Natural killer cell (primary cell): ENCODE data around the gene AMIGO2. TPM values are rescaled to one million over a fixed set of nuclear protein-coding genes. Genes with fewer than 3 reads are reported as not detected.

Source experiments
- ATAC-seq, 3 donors: fragments of 150-1000 bp in 2 of 3; fragments of 200-7000 bp in 1 of 3; cut with Tn5 transposase; 1 replicate in 1 of 3; 2 replicates in 2 of 3; pipeline ENCODE4 v1.10.0; 2021; ENCODE audit warnings: mild to moderate bottlenecking in 2 of 3, moderate library complexity in 2 of 3
- DNase-seq, 2 donors: peaks; one replicate each; pipeline versions ENCODE4 v3.0.0 to v3.0.0-alpha.2; 2013 to 2021; ENCODE audit warnings: mixed read lengths in 1 of 2
- H3K27ac ChIP-seq: one replicate; pipeline ENCODE4 v1.5.1; 2013; ENCODE audit warnings: mild to moderate bottlenecking, low read length
- H3K27me3 ChIP-seq: one replicate; pipeline ENCODE4 v1.6.1; 2013; ENCODE audit warnings: low read length; ENCODE audit not compliant: control insufficient read depth, insufficient read depth
- H3K36me3 ChIP-seq: one replicate; pipeline ENCODE4 v1.6.1; 2013; ENCODE audit warnings: low read length; ENCODE audit not compliant: control insufficient read depth, insufficient read depth
- H3K4me1 ChIP-seq: one replicate; pipeline ENCODE4 v1.6.1; 2013; ENCODE audit warnings: low read length; ENCODE audit not compliant: control insufficient read depth, insufficient read depth
- H3K4me3 ChIP-seq: one replicate; pipeline ENCODE4 v1.5.1; 2013; ENCODE audit warnings: low read length
- H3K9me3 ChIP-seq: one replicate; pipeline ENCODE4 v1.6.1; 2013; ENCODE audit warnings: low read length; ENCODE audit not compliant: control insufficient read depth, insufficient read depth
- H3K27ac Mint-ChIP-seq, 2 donors: one replicate each; pipeline ENCODE4 v1.8.0; 2022; ENCODE audit warnings: mild to moderate bottlenecking in 2 of 2, mixed read lengths in 2 of 2, moderate library complexity in 1 of 2
- H3K27me3 Mint-ChIP-seq, 2 donors: one replicate each; pipeline ENCODE4 v1.8.0; 2022; ENCODE audit warnings: low read depth in 2 of 2, mixed read lengths in 2 of 2
- H3K36me3 Mint-ChIP-seq: one replicate; pipeline ENCODE4 v1.8.0; 2022; ENCODE audit warnings: mixed read lengths
- H3K4me1 Mint-ChIP-seq, 2 donors: one replicate each; pipeline ENCODE4 v1.8.0; 2022; ENCODE audit warnings: mixed read lengths in 2 of 2
- H3K4me3 Mint-ChIP-seq: one replicate; pipeline ENCODE4 v1.8.0; 2022; ENCODE audit warnings: mild to moderate bottlenecking, moderate library complexity, mixed read lengths
- H3K9me3 Mint-ChIP-seq, 2 donors: one replicate each; pipeline ENCODE4 v1.8.0; 2022; ENCODE audit warnings: mixed read lengths in 2 of 2
- WGBS: methylation state at CpG from one replicate; pipeline ENCODE4 v1.1.7; 2013; ENCODE audit warnings: missing lambda C conversion rate; ENCODE audit not compliant: insufficient coverage; 5-methylcytosine and 5-hydroxymethylcytosine counted together
- intact Hi-C: fragments of 100-400 bp; cut with micrococcal nuclease; formaldehyde crosslinking; loops from one replicate; pipeline ENCODE4 v1.14.2; 2022
- total RNA-seq, 4 donors: library from RNA; stranded (reverse); fragments of 120-200 nt in 1 of 4; gene quantifications; one replicate each; pipeline versions ENCODE4 v1.2.3 to v1.2.4, GENCODE V29; 2013 to 2022
- TF ChIP-seq, protein P1 (sequence below): fragments of 200-600 bp; IDR thresholded peaks from one replicate; pipeline ENCODE4 v1.8.0; 2022; ENCODE audit warnings: antibody characterized with exemption

Gene AMIGO2
- total RNA-seq, 3 donors from 2014 or later (not counting 1 experiment from before 2014, with no cell fraction given) = 8.0 to 9.9 (median 8.1) TPM

DNA sequence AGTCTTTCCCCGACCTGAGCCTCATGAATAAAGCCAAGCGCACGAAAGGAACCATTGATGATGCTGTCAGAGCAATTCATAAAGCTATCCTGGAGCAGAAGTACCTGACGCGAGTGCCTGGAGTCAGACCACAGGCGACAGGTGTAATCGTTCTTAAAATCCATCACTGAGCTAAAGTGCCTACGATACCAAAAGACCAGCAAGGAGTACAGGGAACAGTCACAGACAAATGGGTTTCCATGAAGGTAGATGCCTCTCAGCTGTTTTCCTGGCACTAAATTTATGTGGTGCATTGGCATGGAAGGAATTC lies 1.7 kb downstream of the AMIGO2 start:
- no peak overlapping the region for H3K4me3 ChIP-seq
- H3K27ac ChIP-seq = no peak overlapping the region
- peaks cover 39% of the 10 kb centered on the region in 2 donors for H3K4me1 Mint-ChIP-seq
- H3K9me3 Mint-ChIP-seq = no peaks in the 10 kb centered on the region
- H3K36me3 ChIP-seq = no peaks in the 10 kb centered on the region
- TF ChIP-seq, protein P1, sequence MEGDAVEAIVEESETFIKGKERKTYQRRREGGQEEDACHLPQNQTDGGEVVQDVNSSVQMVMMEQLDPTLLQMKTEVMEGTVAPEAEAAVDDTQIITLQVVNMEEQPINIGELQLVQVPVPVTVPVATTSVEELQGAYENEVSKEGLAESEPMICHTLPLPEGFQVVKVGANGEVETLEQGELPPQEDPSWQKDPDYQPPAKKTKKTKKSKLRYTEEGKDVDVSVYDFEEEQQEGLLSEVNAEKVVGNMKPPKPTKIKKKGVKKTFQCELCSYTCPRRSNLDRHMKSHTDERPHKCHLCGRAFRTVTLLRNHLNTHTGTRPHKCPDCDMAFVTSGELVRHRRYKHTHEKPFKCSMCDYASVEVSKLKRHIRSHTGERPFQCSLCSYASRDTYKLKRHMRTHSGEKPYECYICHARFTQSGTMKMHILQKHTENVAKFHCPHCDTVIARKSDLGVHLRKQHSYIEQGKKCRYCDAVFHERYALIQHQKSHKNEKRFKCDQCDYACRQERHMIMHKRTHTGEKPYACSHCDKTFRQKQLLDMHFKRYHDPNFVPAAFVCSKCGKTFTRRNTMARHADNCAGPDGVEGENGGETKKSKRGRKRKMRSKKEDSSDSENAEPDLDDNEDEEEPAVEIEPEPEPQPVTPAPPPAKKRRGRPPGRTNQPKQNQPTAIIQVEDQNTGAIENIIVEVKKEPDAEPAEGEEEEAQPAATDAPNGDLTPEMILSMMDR = no peak
- peaks cover 18% of the 10 kb centered on the region for H3K4me1 ChIP-seq
- peak overlapping the region; percentile 94 for H3K4me3 Mint-ChIP-seq
- no peaks in the 10 kb centered on the region for H3K27me3 ChIP-seq
- intact Hi-C loops = loop anchor here (2.0 kb wide), 1 partner anchor 319 kb away; no protein-coding TSS in a partner anchor
- no peak overlapping the region for H3K27ac Mint-ChIP-seq
- 98% methylated on average over 8 of the region's 8 CpGs for WGBS
- no peaks in the 10 kb centered on the region for H3K9me3 ChIP-seq
- ATAC-seq (no peak), DNase-seq (no peak)
- H3K27me3 Mint-ChIP-seq = no peaks in the 10 kb centered on the region
- H3K36me3 Mint-ChIP-seq = no peaks in the 10 kb centered on the region

DNA sequence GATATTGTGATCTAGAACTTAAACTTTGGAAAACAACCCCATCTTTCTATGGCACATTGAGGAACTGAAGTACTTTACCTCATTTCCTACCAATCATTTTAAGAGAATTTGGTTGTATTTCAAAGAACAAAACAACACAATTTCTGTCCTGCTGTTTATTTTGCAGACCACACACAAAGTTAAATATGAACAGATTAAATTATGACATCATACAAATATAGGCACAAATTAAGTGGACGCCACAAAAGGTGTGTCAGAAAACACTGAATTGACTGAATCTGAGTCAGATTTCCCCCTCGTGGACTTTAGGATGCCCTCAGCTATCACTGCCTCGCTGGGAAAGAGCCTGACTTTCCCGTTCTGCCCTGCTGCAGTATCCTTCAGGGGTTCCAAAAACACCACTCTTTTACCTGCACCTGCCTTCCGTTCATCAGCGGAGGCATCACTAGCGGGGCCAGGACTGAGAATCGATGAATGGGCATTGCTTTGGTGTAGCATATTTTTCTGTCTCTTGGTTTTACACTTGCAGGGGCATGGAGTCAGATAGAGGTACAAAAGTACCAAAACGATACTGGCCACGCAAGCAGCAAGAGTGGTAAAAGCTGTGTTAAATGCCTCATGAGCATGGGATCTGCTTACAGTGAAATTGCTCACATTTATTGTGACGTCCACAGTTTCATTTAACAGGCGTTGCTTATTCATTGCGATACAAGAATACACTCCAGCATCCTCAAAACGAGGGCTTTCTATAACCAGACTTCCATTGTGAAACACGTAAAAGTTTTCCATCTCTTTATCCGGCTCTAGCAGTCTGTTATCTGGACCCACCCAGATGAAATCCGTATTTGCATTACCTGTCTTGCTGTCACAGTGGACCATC lies 2.3 kb downstream of the AMIGO2 start:
- Histone ChIP-seq H3K4me3 (no peak overlapping the region), H3K9me3 (no peaks in the 10 kb centered on the region), H3K27ac (no peak overlapping the region), H3K36me3 (no peaks in the 10 kb centered on the region), H3K27me3 (no peaks in the 10 kb centered on the region), H3K4me1 (peaks cover 18% of the 10 kb centered on the region)
- H3K36me3 Mint-ChIP-seq = no peaks in the 10 kb centered on the region
- DNase-seq = no peak
- 96% methylated on average over 17 of the region's 17 CpGs for WGBS
- intact Hi-C loops = loop anchor here (2.0 kb wide), 1 partner anchor 319 kb away; no protein-coding TSS in a partner anchor
- no peaks in the 10 kb centered on the region for H3K9me3 Mint-ChIP-seq
- H3K27me3 Mint-ChIP-seq = no peaks in the 10 kb centered on the region
- peak overlapping the region; percentile 94 for H3K4me3 Mint-ChIP-seq
- peaks cover 33% of the 10 kb centered on the region in 2 donors for H3K4me1 Mint-ChIP-seq
- H3K27ac Mint-ChIP-seq = no peak overlapping the region
- TF ChIP-seq, protein P1 = no peak
- no peak for ATAC-seq

DNA sequence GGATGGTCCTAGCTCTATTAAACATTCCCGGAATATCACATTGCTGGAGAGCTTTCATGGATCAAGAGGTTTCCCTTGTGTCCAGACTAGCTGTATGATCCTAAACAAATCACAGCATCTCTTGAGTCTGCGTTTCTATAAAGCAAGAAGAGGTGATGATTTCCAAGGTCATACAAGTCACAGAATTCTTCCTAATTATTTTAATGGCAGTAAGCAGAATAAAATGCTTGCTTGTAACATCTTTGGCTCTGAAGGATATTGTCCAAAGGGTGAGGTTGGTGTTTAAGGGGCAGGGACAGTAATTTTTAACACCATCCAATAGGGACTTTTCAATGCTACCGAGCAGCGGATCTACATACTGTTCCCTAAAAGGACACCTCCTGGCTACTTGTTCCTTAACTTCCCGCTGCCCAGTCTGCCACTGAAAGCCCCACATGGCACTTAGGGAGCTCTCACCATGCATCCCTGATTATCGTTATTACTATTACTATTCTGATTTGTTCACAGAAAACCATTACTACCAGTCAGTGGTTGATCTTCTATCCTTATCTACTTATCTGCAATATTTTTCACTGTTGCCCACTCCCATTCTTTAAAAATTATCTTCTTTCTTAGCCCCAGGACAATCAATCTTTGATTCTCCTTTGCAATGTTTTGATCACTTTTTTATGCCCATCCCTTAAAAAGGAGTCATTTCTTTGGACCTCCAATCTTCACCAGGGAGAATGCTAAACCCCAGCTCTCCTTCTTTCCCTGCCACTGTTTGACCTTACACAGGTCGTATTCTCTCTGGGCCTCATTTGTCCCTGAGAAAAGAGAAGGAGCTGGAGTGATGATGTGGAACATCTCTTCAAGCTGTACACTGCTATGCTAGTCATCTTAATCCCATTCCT lies 4.3 kb downstream of the AMIGO2 start:
- peaks cover 13 to 14% of the 10 kb centered on the region in 2 donors for H3K4me1 Mint-ChIP-seq

More for the DNA sequence above, 4.3 kb downstream of the AMIGO2 start:
- intact Hi-C loops = no loop called here
- Histone ChIP-seq H3K27me3 (no peaks in the 10 kb centered on the region), H3K27ac (no peak overlapping the region), H3K9me3 (no peaks in the 10 kb centered on the region), H3K4me1 (peaks cover 10% of the 10 kb centered on the region), H3K36me3 (no peaks in the 10 kb centered on the region), H3K4me3 (no peak overlapping the region)
- ATAC-seq (no peak), DNase-seq (no peak)
- 97% methylated on average over 5 of the region's 7 CpGs for WGBS
- Mint-ChIP-seq H3K9me3 (no peaks in the 10 kb centered on the region), H3K36me3 (no peaks in the 10 kb centered on the region), H3K27ac (no peak overlapping the region), H3K27me3 (no peaks in the 10 kb centered on the region), H3K4me3 (no peak overlapping the region)
- TF ChIP-seq, protein P1 = no peak
